HepG2 (cell line): ENCODE measurements around the gene DPP7. TPM values are rescaled to one million over a fixed set of nuclear protein-coding genes. Genes with fewer than 3 reads are reported as not detected.

Experiments used
- IRF2 ChIP-seq: IDR thresholded peaks from 2 replicates; pipeline ENCODE4 v1.6.1; 2018; ENCODE audit warnings: missing genetic modification reagents, missing compliant biosample characterization
- KLF6 ChIP-seq: IDR thresholded peaks from 2 replicates; pipeline ENCODE4 v1.8.0; 2016; ENCODE audit warnings: missing biosample characterization, missing genetic modification reagents
- PHF21A ChIP-seq: sonication (generic); formaldehyde crosslinking; IDR thresholded peaks from 2 replicates; pipeline ENCODE4 v1.5.0; 2020; ENCODE audit warnings: mild to moderate bottlenecking, missing genetic modification reagents
- POLR2AphosphoS5 ChIP-seq: IDR thresholded peaks from 2 replicates; pipeline ENCODE4 v1.6.1; 2012; ENCODE audit warnings: low read depth, low read length
- PRDM4 ChIP-seq: sonication (generic); formaldehyde crosslinking; IDR thresholded peaks from 2 replicates; pipeline ENCODE4 v1.9.0; 2021; ENCODE audit warnings: missing genetic modification reagents, borderline replicate concordance
- SYNCRIP ChIP-seq: fragments of 200-400 bp; formaldehyde crosslinking; IDR thresholded peaks from 2 replicates; pipeline ENCODE4 v1.6.1; 2018; ENCODE audit warnings: mild to moderate bottlenecking, low read depth, low read length; ENCODE audit not compliant: insufficient read depth
- ZMYM4 ChIP-seq: sonication (generic); formaldehyde crosslinking; IDR thresholded peaks from 2 replicates; pipeline ENCODE4 v1.8.1; 2023; ENCODE audit warnings: mild to moderate bottlenecking, missing genetic modification reagents
- ZNF264 ChIP-seq: sonication (generic); formaldehyde crosslinking; IDR thresholded peaks from 2 replicates; pipeline ENCODE4 v1.4.0; 2020; ENCODE audit warnings: missing genetic modification reagents
- ZNF407 ChIP-seq: sonication (generic); formaldehyde crosslinking; IDR thresholded peaks from one replicate; pipeline ENCODE4 v1.5.1; 2020; ENCODE audit warnings: mild to moderate bottlenecking, missing genetic modification reagents; ENCODE audit errors: not compliant biosample characterization
- ZNF749 ChIP-seq: sonication (generic); formaldehyde crosslinking; IDR thresholded peaks from 2 replicates; pipeline ENCODE4 v1.8.0; 2022; ENCODE audit warnings: mild to moderate bottlenecking, missing genetic modification reagents, moderate library complexity, borderline replicate concordance
- ZNF784 ChIP-seq: sonication (generic); formaldehyde crosslinking; IDR thresholded peaks from 2 replicates; pipeline ENCODE4 v1.5.1; 2020; ENCODE audit warnings: missing genetic modification reagents, mild to moderate bottlenecking, borderline replicate concordance
- ZNF841 ChIP-seq: sonication (generic); formaldehyde crosslinking; IDR thresholded peaks from 2 replicates; pipeline ENCODE4 v1.8.1; 2023; ENCODE audit warnings: missing genetic modification reagents, borderline replicate concordance
- polyA plus RNA-seq, 8 experiments: library from polyadenylated mRNA; depleted of rRNA in 3 of 8; stranded (reverse) in 7 of 8; unstranded in 1 of 8; fragments of >200 nt; fragmentation: Illumina TruSeq in 4 of 8; extraction: Trizol in 4 of 8; gene quantifications; 2 replicates each; pipeline versions ENCODE4 v1.2.1 to v1.2.3, GENCODE V29; 2011 to 2016; ENCODE audit warnings: low read depth in 4 of 8, missing spikeins in 1 of 8, mixed read lengths in 1 of 8; ENCODE audit not compliant: insufficient read depth in 1 of 8
- total RNA-seq, 5 experiments: library from RNA; depleted of rRNA; stranded (reverse); fragments of >200 nt; fragmentation: Illumina TruSeq; extraction: Trizol; gene quantifications; 2 replicates each; pipeline ENCODE4 v1.2.3, GENCODE V29; 2016; ENCODE audit warnings: low read depth in 1 of 5

The DPP7 gene
- total and polyA plus RNA-seq, 2 of the 13 experiments (the other 11 are each of a cell fraction or from before 2014, with no cell fraction given) = 1.2 to 4.5 TPM

GRCh38 chr9:137086531-137087408, 27.8 kb downstream of the DPP7 start, which contains the start of gene MAN1B1 (continued):
- TF ChIP-seq ZNF749 (CRISPR knock-in tag) (no peak; the same call in 1 of the 2 replicates), ZMYM4 (CRISPR knock-in tag) (no peak), ZNF841 (no peak), ZNF264 (CRISPR knock-in tag) (no peak), POLR2AphosphoS5 (peak; percentile 71), IRF2 (0 out of 2 replicates have a peak, but pooled peaks have one; percentile 41), ZNF784 (CRISPR knock-in tag) (no peak; the same call in 1 of the 2 replicates), ZNF407 (CRISPR knock-in tag) (no peak), SYNCRIP (no peak), PRDM4 (CRISPR knock-in tag) (no peak), KLF6 (CRISPR knock-in tag) (peak; percentile 56; the same call in 1 of the 2 replicates), PHF21A (CRISPR knock-in tag) (no peak)
